GM18873 (cell line): ENCODE results near the gene CDH12.
"Not testable (repeated sequence)": the region's sequence is repeated elsewhere in the genome, so short reads cannot be mapped to it uniquely, and the experiment has no call there.

Experiments used
- ATAC-seq: cut with Tn5 transposase; IDR thresholded peaks from one replicate; pipeline ENCODE4 v1.9.1; 2021; ENCODE audit warnings: mild to moderate bottlenecking, moderate library complexity, moderate number of reproducible peaks; ENCODE audit not compliant: unreplicated experiment, low FRiP score

Gene CDH12

GRCh38 chr5:22663134-22663533, 190.0 kb downstream of the CDH12 start:
- ATAC-seq, result no peak

DNA sequence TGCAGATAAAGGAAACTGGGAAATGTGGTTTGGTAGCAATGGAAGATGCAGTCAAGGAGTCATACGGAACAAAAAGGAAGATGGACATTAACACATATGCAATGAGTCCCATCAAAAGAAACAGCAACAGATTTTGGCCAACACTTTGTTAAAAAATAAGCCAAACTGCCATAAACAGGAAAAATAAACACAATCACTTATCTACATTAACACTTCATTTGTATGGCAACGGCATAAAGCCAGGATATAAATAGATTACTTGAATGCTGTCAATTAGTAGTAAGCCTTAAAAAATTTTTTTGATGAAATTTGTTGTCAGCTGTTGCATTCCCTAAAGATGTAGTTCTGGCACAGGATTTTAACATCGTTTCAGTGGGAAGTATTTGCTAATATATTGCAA, 190.8 kb downstream of the CDH12 start:
- no peak for ATAC-seq

DNA sequence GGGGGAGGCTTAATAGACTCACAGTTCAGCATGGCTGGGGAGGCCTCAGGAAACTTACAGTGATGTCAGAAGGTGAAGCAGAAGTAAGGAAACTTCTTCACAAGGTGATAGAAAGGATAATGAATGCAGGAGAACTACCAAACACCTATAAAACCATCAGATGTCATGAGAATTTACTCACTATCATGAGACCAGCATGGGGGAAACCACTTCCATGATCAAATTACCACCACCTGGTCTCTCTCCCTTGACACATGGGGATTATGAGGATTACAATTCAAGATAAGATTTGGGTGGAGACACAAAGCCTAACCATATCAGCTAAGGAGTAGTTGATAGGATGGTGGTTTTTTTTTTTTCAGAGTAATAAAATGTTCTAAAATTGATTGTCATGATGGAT, 201.8 kb downstream of the CDH12 start:
- ATAC-seq, result no peak

DNA sequence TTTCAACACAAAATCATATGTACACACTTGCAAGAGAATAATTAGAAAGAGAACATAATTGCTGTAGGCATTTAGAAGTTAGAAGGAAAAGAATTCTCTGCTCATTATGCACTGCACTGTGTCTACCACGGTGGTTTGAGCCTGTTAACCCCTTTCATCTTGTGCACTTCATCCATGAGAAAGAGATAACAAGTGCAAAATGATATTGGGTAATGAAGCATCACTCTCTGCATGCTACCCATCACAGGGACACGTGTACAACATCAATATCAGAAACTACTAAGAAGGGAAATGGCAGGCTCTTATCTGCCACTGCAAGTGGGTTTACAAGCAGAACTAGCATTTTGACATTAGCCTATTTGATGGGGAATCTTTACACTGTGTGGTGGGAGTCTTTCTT, 202.6 kb downstream of the CDH12 start:
- ATAC-seq, result no peak

- no peak for ATAC-seq
Measured at GRCh38 chr5:22649074-22649473, 204.1 kb downstream of the CDH12 start.

- ATAC-seq, result no peak
Measured at GRCh38 chr5:22644859-22645258, 208.3 kb downstream of the CDH12 start.

DNA sequence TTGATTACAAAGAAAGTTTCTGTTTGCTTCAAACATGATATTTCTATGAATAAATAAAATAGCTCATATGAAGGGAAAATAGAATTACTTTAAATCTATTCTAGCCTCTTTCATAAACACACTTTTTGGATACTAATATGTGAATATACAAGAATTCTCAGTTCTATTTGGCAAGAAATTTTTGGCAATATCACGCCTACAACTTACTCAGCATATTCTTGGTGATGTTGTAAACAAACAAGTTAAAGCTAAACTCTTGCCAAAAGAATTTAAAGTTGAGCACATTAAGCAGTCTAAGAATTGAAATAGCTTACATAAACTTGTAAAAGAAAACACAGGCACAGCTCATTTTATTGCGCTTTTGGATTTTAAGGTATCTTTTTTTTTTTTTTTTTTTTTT, 209.8 kb downstream of the CDH12 start:
- no peak for ATAC-seq

GRCh38 chr5:22631683-22632082, 221.5 kb downstream of the CDH12 start:
- no peak for ATAC-seq

- ATAC-seq, result no peak
Measured at GRCh38 chr5:22627029-22627428, 226.1 kb downstream of the CDH12 start.

GRCh38 chr5:22625451-22625850, 227.7 kb downstream of the CDH12 start:
- ATAC-seq, result no peak

- no peak for ATAC-seq
Measured at GRCh38 chr5:22621084-22621483, 232.1 kb downstream of the CDH12 start.

- no peak for ATAC-seq
Measured at GRCh38 chr5:22615964-22616363, 237.2 kb downstream of the CDH12 start.

- no peak for ATAC-seq
Measured at GRCh38 chr5:22614486-22615094, 238.6 kb downstream of the CDH12 start.

GRCh38 chr5:22612928-22613327, 240.2 kb downstream of the CDH12 start:
- ATAC-seq, result no peak

- ATAC-seq, result no peak
Measured at GRCh38 chr5:22611327-22611726, 241.8 kb downstream of the CDH12 start.

DNA sequence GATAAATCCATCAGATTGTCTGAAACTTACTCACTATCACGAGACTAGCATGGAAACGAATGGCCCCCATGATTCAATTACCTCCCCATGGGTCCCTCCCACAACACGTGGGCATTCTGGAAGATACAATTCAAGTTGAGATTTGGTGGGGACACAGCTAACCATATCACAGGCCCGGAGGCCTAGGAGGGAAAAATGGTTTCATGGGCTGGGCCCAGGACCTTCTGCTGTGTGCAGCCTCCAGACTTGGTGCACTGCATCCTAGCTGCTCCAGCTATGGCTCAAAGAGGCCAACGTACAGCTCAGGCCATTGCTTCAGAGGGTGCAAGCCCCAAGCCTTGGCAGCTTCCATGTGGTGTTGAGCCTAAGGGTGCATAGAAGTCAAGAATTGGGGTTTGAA, 245.6 kb downstream of the CDH12 start:
- ATAC-seq, result not testable (repeated sequence)

DNA sequence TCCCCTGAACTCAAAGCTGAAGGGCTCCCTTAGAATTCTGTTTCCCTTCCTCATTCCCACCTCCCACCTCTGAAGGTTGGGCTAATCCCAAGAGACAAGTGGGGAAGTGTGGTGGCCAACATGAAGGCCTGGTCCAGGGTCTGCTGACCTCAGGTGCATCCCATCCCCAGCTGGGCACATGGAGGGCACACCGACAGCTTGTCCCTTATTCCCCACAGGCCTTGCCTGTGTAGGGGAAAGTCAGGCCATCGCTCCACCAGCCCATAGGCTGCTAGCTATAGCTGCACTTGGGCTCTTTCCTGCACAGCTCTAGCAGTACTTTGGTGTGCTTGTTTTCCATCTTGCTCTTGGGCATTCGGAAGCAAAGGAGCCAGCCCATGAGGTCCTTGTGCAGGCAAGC, 247.7 kb downstream of the CDH12 start:
- ATAC-seq, result no peak

DNA sequence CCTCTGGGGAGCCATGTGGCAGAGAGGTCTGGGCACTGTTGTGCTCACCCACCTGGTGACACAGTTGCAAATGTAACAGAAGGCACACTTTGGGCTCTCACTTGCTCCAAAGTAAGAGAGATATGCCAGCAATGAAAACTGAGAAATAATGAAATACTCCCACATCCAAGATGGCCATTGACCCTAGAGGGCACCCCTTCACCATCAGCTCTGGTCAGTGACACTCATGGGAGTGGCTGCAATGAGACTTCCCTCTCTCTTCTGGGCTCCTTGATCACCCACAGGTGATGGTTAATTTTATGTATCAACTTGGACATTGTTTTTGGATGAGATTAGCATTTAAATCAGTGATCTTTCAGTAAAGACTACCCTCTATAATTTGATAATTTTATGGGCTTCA, 248.4 kb downstream of the CDH12 start:
- no peak for ATAC-seq

- no peak for ATAC-seq
Measured at GRCh38 chr5:22598796-22599195, 254.3 kb downstream of the CDH12 start.

GRCh38 chr5:22596404-22596970, 256.7 kb downstream of the CDH12 start:
- ATAC-seq, result no peak

DNA sequence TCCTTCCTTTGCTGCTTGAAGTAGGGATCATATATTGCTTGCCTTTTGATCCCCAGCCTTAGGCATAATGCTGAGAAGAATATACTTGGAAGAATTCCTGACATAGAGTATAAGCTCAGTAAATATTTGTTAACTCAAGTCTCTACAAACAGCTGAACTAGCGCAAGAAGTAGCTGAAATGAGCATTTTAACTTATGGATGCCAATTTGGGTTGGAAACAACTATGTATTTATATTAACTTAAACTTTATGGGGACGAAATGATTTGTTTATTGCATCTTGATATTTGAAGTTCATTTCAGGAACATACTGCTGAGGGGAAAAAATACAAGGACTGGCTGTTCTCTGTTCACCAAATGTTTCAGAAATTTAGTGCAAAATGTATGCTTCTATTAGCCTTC, 258.7 kb downstream of the CDH12 start:
- no peak for ATAC-seq

DNA sequence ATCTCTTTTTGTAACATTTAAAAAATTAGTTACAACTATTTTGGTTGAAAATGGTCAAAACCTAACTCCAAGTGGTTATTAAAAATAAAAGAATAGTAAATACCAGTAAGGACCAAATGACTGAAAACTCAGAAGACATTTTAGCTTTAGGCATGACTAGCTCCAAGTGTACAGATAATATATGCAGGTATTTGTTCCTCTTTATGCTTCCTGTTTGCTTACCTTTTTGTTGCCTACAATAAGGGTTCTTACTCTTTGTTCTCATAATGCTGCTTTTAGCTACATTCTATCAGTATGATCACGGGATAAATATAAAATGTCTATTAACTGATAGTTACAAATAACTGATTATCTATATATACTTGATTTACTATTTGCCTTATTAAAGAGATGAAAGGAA, 259.6 kb downstream of the CDH12 start:
- no peak for ATAC-seq

DNA sequence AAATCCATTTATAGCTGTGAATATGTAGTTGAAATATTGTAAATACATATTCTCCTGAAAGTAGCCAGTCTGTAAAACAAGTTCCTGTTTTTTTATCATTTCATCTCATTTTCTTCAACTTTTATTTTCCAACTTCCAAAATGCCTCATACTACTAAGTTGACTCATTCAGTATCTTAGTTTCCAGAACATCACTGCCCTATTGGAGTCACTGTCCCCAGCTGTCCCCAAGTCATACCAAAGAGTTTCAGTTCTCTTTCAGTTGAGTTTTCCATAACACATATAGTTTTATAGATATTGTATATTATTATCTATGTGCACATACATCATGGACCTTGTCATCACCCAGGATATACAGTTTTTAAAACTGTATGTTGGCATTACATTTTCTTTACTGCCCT, 261.7 kb downstream of the CDH12 start:
- no peak for ATAC-seq
